IMR-90 (cell line): Measurements from ENCODE around the gene AMBN. TPM values are rescaled to one million over a fixed set of nuclear protein-coding genes. Genes with fewer than 3 reads are reported as not detected.

Experiments
- ATAC-seq: fragments of 200-7000 bp; cut with Tn5 transposase; 2 replicates; pipeline ENCODE4 v1.9.1; 2020; ENCODE audit warnings: low read depth, mild to moderate bottlenecking, moderate library complexity
- BruUV-seq: library from RNA; stranded (reverse); fragments of 400-500 nt; replicated peaks from 2 replicates; lab custom pipeline; 2021; lab: Mats Ljungman, UMichigan
- CTCF ChIA-PET: fragments of 300-600 bp; formaldehyde crosslinking; extraction: SDS; loops from one replicate; lab custom pipeline; 2021; ENCODE audit warnings: antibody characterized with exemption; lab: Yijun Ruan, JAX
- POLR2A ChIA-PET: fragments of 300-600 bp; sonication (Branson Sonifier 250); formaldehyde crosslinking; loops from one replicate; lab custom pipeline; 2022; ENCODE audit warnings: antibody characterized with exemption; ENCODE audit not compliant: unreplicated experiment; lab: Charles Lee
- DNase-seq: peaks from one replicate; pipeline ENCODE4 v3.0.0; 2013
- H2AFZ ChIP-seq: replicated peaks from 2 replicates; pipeline ENCODE3; 2013; ENCODE audit warnings: low read length, mild to moderate bottlenecking; ENCODE audit not compliant: poor library complexity
- H2AK5ac ChIP-seq: 2 replicates; pipeline ENCODE4 v1.6.1; 2013; ENCODE audit warnings: low read depth, low read length, inconsistent platforms
- H2AK9ac ChIP-seq: replicated peaks from 2 replicates; pipeline ENCODE3; 2013; ENCODE audit warnings: mild to moderate bottlenecking, low read depth, low read length, moderate library complexity; ENCODE audit not compliant: poor library complexity
- H2BK120ac ChIP-seq: 2 replicates; pipeline ENCODE4 v1.6.1; 2013; ENCODE audit warnings: low read depth, low read length, inconsistent platforms
- H2BK15ac ChIP-seq: 3 replicates; pipeline ENCODE4 v1.6.1; 2013; ENCODE audit warnings: low read depth, low read length, inconsistent platforms
- H2BK20ac ChIP-seq: 2 replicates; pipeline ENCODE4 v1.6.1; 2013; ENCODE audit warnings: low read depth, mild to moderate bottlenecking, inconsistent platforms, low read length, moderate library complexity
- H2BK5ac ChIP-seq: 2 replicates; pipeline ENCODE4 v1.6.1; 2013; ENCODE audit warnings: mild to moderate bottlenecking, low read depth, low read length, inconsistent platforms; ENCODE audit not compliant: poor library complexity, severe bottlenecking
- H3K14ac ChIP-seq: replicated peaks from 2 replicates; pipeline ENCODE4 v1.6.1; 2013; ENCODE audit warnings: low read depth, low read length, inconsistent platforms
- H3K18ac ChIP-seq: 2 replicates; pipeline ENCODE4 v1.6.1; 2013; ENCODE audit warnings: low read depth, low read length, control low read depth
- H3K23ac ChIP-seq: 2 replicates; pipeline ENCODE4 v1.6.1; 2013; ENCODE audit warnings: low read depth, low read length, inconsistent platforms
- H3K27ac ChIP-seq: 2 replicates; pipeline ENCODE4 v1.5.1; 2013; ENCODE audit warnings: mild to moderate bottlenecking, control low read depth, low read length; ENCODE audit not compliant: insufficient read depth
- H3K27me3 ChIP-seq: 2 replicates; pipeline ENCODE4 v1.6.1; 2013; ENCODE audit warnings: low read length; ENCODE audit not compliant: control insufficient read depth, insufficient read depth
- H3K36me3 ChIP-seq: 2 replicates; pipeline ENCODE4 v1.6.1; 2013; ENCODE audit warnings: low read length, mixed read lengths; ENCODE audit not compliant: control insufficient read depth, insufficient read depth
- H3K4ac ChIP-seq: 2 replicates; pipeline ENCODE4 v1.6.1; 2013; ENCODE audit warnings: low read depth, low read length, inconsistent platforms
- H3K4me1 ChIP-seq: 2 replicates; pipeline ENCODE4 v1.6.1; 2013; ENCODE audit warnings: low read length, mixed read lengths; ENCODE audit not compliant: control insufficient read depth, insufficient read depth
- H3K4me2 ChIP-seq: 2 replicates; pipeline ENCODE4 v1.6.1; 2013; ENCODE audit warnings: low read depth, mild to moderate bottlenecking, control low read depth, low read length, moderate library complexity
- H3K4me3 ChIP-seq: 2 replicates; pipeline ENCODE4 v1.5.1; 2013; ENCODE audit warnings: low read depth, mild to moderate bottlenecking, control low read depth, low read length, moderate library complexity; ENCODE audit not compliant: insufficient read depth
- H3K56ac ChIP-seq: 2 replicates; pipeline ENCODE4 v1.6.1; 2013; ENCODE audit warnings: low read length, inconsistent platforms; ENCODE audit not compliant: insufficient read depth; ENCODE audit errors: extremely low read depth
- H3K79me1 ChIP-seq, 2 experiments: 2 replicates each; pipeline ENCODE4 v1.6.1; 2013; ENCODE audit warnings: low read length in 2 of 2, inconsistent platforms in 1 of 2, low read depth in 1 of 2
- H3K9ac ChIP-seq: 2 replicates; pipeline ENCODE4 v1.6.1; 2013; ENCODE audit warnings: low read depth, low read length, control low read depth
- H3K9me1 ChIP-seq: 2 replicates; pipeline ENCODE4 v1.6.1; 2013; ENCODE audit warnings: low read length, inconsistent platforms; ENCODE audit not compliant: insufficient read depth
- H3K9me3 ChIP-seq: 2 replicates; pipeline ENCODE4 v1.6.1; 2013; ENCODE audit warnings: low read length; ENCODE audit not compliant: control insufficient read depth, insufficient read depth
- H4K20me1 ChIP-seq: 2 replicates; pipeline ENCODE4 v1.6.1; 2013; ENCODE audit warnings: low read length, inconsistent platforms; ENCODE audit not compliant: insufficient read depth
- H4K5ac ChIP-seq: 2 replicates; pipeline ENCODE4 v1.6.1; 2013; ENCODE audit warnings: mild to moderate bottlenecking, low read depth, low read length, control low read depth
- H4K8ac ChIP-seq, 2 experiments: 2 replicates each; pipeline ENCODE4 v1.6.1; 2013; ENCODE audit warnings: low read depth in 2 of 2, low read length in 2 of 2, control low read depth in 1 of 2, inconsistent platforms in 1 of 2
- H4K91ac ChIP-seq: 2 replicates; pipeline ENCODE4 v1.6.1; 2013; ENCODE audit warnings: low read depth, low read length, inconsistent platforms; ENCODE audit not compliant: insufficient read depth
- CHD1 ChIP-seq: IDR thresholded peaks from 2 replicates; pipeline ENCODE4 v1.6.1; 2012; ENCODE audit warnings: low read depth, low read length, improper control_type of control experiment
- MAFK ChIP-seq: IDR thresholded peaks from 2 replicates; pipeline ENCODE4 v1.6.1; 2012; ENCODE audit warnings: low read depth, low read length, improper control_type of control experiment
- MAZ ChIP-seq: IDR thresholded peaks from 2 replicates; pipeline ENCODE4 v1.6.1; 2012; ENCODE audit warnings: low read depth, mild to moderate bottlenecking, low read length, improper control_type of control experiment, moderate library complexity, borderline replicate concordance
- MXI1 ChIP-seq: IDR thresholded peaks from 2 replicates; pipeline ENCODE4 v1.6.1; 2012; ENCODE audit warnings: low read depth, mild to moderate bottlenecking, low read length, moderate library complexity, borderline replicate concordance
- NFE2L2 ChIP-seq: fragments of 150-350 bp; IDR thresholded peaks from 2 replicates; pipeline ENCODE4 v1.6.1; 2016; ENCODE audit warnings: low read depth, mild to moderate bottlenecking, low read length
- SMC3 ChIP-seq: fragments of 150-350 bp; IDR thresholded peaks from 2 replicates; pipeline ENCODE4 v1.6.1; 2016; ENCODE audit warnings: low read depth, mild to moderate bottlenecking, antibody characterized with exemption, low read length, moderate library complexity
- WGBS, 2 experiments: methylation state at CpG; one replicate each; pipeline versions ENCODE4 v1.1.5 to v1.1.7; 2013; ENCODE audit warnings: missing lambda C conversion rate in 2 of 2; ENCODE audit not compliant: insufficient read length in 1 of 2; ENCODE audit errors: extremely low coverage in 2 of 2; 5-methylcytosine and 5-hydroxymethylcytosine counted together
- dilution Hi-C: fragments of 300-500 bp; cut with HindIII; formaldehyde crosslinking; loops from one replicate; pipeline ENCODE4 v1.14.3; 2018; ENCODE audit warnings: low sequenced_read_pairs; ENCODE audit not compliant: unreplicated experiment
- in situ Hi-C: fragments of 300-500 bp; cut with MboI; formaldehyde crosslinking; loops from 3 replicates; pipeline ENCODE4 v1.14.3; 2019; ENCODE audit warnings: low sequenced_read_pairs, inconsistent platforms, mixed read lengths
- intact Hi-C: fragments of 100-400 bp; cut with micrococcal nuclease; formaldehyde crosslinking; loops from 2 replicates; pipeline ENCODE4 v1.10.0; 2022
- polyA plus RNA-seq, 3 experiments: library from polyadenylated mRNA; depleted of rRNA; stranded (reverse); fragments of >200 nt; gene quantifications; 2 replicates each; pipeline ENCODE4 v1.2.3, GENCODE V29; 2012; ENCODE audit warnings: low replicate concordance in 1 of 3
- total RNA-seq: library from RNA; depleted of rRNA; stranded (reverse); fragments of >200 nt; gene quantifications from 2 replicates; pipeline ENCODE4 v1.2.3, GENCODE V29; 2012
- TF ChIP-seq, protein P1 (sequence below): fragments of 150-350 bp; IDR thresholded peaks from 2 replicates; pipeline ENCODE4 v1.6.1; 2016; ENCODE audit warnings: low read depth, mild to moderate bottlenecking, low read length, moderate library complexity, borderline replicate concordance
- TF ChIP-seq, protein P2 (sequence below): conservative IDR thresholded peaks from 2 replicates; pipeline ENCODE4 v1.5.1; 2012; ENCODE audit warnings: mild to moderate bottlenecking, low read depth, low read length, improper control_type of control experiment

Gene AMBN
- total and polyA plus RNA-seq, 2 of the 4 experiments (the other 2 are of a cell fraction) = not detected

DNA sequence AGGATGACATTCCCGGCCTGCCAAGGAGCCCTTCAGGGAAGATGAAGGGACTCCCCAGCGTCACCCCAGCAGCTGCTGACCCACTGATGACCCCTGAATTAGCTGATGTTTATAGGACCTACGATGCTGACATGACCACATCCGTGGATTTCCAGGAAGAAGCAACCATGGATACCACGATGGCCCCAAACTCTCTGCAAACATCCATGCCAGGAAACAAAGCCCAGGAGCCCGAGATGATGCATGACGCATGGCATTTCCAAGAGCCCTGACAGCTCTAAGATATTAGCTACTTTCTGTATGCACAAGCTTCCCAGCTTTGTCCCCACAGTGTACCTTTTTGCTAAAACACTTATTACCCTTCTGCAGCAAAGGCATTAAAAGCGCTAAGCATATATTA, 14.4 kb downstream of the AMBN start:
- ATAC-seq (no peak), DNase-seq (peak; percentile 8)
- in situ Hi-C loops = loop anchor here (25.0 kb wide), 1 partner anchor 1106 kb away; no protein-coding TSS in a partner anchor
- Histone ChIP-seq H3K79me1 (no peaks in the 10 kb centered on the region), H3K18ac (no peak overlapping the region), H3K4me1 (peaks cover 3% of the 10 kb centered on the region; the same call in 1 of the 2 replicates), H4K20me1 (no peaks in the 10 kb centered on the region), H2BK5ac (no peak overlapping the region), H4K5ac (no peak overlapping the region), H3K9me1 (no peaks in the 10 kb centered on the region), H3K23ac (no peak overlapping the region), H3K27ac (no peak overlapping the region), H4K91ac (no peak overlapping the region), H3K27me3 (peaks cover 5% of the 10 kb centered on the region), H2AK9ac (no peak overlapping the region), H3K4me3 (no peak overlapping the region), H3K14ac (no peak overlapping the region), H3K9ac (no peak overlapping the region), H2AFZ (no peak overlapping the region), H3K4me2 (no peak overlapping the region), H4K8ac (no peak overlapping the region), H2BK15ac (no peak overlapping the region), H2AK5ac (no peak overlapping the region), H2BK120ac (no peak overlapping the region), H2BK20ac (no peak overlapping the region), H3K56ac (no peak overlapping the region), H3K4ac (no peak overlapping the region), H3K9me3 (no peaks in the 10 kb centered on the region), H3K36me3 (no peaks in the 10 kb centered on the region)
- WGBS, 2 experiments = 0% methylated on average over 2 of the region's 8 CpGs; no CpG with 5 or more reads in 1 of the 2 experiments
- ChIA-PET CTCF (no interaction called here), POLR2A (no interaction called here)
- dilution Hi-C loops = no loop called here
- TF ChIP-seq, protein P1, sequence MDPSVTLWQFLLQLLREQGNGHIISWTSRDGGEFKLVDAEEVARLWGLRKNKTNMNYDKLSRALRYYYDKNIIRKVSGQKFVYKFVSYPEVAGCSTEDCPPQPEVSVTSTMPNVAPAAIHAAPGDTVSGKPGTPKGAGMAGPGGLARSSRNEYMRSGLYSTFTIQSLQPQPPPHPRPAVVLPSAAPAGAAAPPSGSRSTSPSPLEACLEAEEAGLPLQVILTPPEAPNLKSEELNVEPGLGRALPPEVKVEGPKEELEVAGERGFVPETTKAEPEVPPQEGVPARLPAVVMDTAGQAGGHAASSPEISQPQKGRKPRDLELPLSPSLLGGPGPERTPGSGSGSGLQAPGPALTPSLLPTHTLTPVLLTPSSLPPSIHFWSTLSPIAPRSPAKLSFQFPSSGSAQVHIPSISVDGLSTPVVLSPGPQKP = no peak
- TF ChIP-seq MXI1 (no peak), MAFK (no peak), SMC3 (no peak), MAZ (no peak), CHD1 (no peak), NFE2L2 (no peak)
- TF ChIP-seq, protein P2, sequence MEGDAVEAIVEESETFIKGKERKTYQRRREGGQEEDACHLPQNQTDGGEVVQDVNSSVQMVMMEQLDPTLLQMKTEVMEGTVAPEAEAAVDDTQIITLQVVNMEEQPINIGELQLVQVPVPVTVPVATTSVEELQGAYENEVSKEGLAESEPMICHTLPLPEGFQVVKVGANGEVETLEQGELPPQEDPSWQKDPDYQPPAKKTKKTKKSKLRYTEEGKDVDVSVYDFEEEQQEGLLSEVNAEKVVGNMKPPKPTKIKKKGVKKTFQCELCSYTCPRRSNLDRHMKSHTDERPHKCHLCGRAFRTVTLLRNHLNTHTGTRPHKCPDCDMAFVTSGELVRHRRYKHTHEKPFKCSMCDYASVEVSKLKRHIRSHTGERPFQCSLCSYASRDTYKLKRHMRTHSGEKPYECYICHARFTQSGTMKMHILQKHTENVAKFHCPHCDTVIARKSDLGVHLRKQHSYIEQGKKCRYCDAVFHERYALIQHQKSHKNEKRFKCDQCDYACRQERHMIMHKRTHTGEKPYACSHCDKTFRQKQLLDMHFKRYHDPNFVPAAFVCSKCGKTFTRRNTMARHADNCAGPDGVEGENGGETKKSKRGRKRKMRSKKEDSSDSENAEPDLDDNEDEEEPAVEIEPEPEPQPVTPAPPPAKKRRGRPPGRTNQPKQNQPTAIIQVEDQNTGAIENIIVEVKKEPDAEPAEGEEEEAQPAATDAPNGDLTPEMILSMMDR = no peak
- BruUV-seq = no TSS peak
- intact Hi-C loops = loop anchor here (10.0 kb wide), 1 partner anchor 168 kb away; no protein-coding TSS in a partner anchor
